CD4-positive, CD25-positive, alpha-beta regulatory T cell (primary cell): Measurements from ENCODE around the gene CPPED1. TPM values are rescaled to one million over a fixed set of nuclear protein-coding genes. Genes with fewer than 3 reads are reported as not detected.
"Not testable (repeated sequence)": the region's sequence is repeated elsewhere in the genome, so short reads cannot be mapped to it uniquely, and the experiment has no call there.

Source experiments
- ATAC-seq, 2 donors: fragments of 150-1000 bp; cut with Tn5 transposase; one replicate each; pipeline ENCODE4 v1.10.0; 2021; ENCODE audit warnings: low read depth in 2 of 2, moderate number of reproducible peaks in 2 of 2, moderate library complexity in 1 of 2
- DNase-seq, 3 donors: peaks; one replicate each; pipeline versions ENCODE4 v3.0.0 to v3.0.0-alpha.2; 2012 to 2022; ENCODE audit warnings: mixed read lengths in 1 of 3
- H3K27ac ChIP-seq: one replicate; pipeline ENCODE4 v1.7.0; 2013; ENCODE audit warnings: mild to moderate bottlenecking, low read length; ENCODE audit not compliant: insufficient read depth, poor library complexity, severe bottlenecking
- H3K27me3 ChIP-seq: one replicate; pipeline ENCODE4 v1.7.0; 2013; ENCODE audit warnings: low read length; ENCODE audit not compliant: control insufficient read depth, insufficient read depth
- H3K36me3 ChIP-seq: one replicate; pipeline ENCODE4 v1.7.0; 2013; ENCODE audit warnings: mild to moderate bottlenecking, low read length, moderate library complexity; ENCODE audit not compliant: control insufficient read depth, insufficient read depth
- H3K4me1 ChIP-seq: 2 replicates; pipeline ENCODE4 v1.7.0; 2013; ENCODE audit warnings: mild to moderate bottlenecking, low read length; ENCODE audit not compliant: insufficient read depth, control insufficient read depth, poor library complexity, severe bottlenecking
- H3K4me3 ChIP-seq: one replicate; pipeline ENCODE4 v1.7.0; 2013; ENCODE audit warnings: low read depth, mild to moderate bottlenecking, low read length, moderate library complexity
- H3K9me3 ChIP-seq, 2 experiments: 1 replicate in 1 of 2; 2 replicates in 1 of 2; pipeline ENCODE4 v1.7.0; 2013; ENCODE audit warnings: low read length in 2 of 2, mild to moderate bottlenecking in 1 of 2, moderate library complexity in 1 of 2; ENCODE audit not compliant: control insufficient read depth in 2 of 2
- H3K27ac Mint-ChIP-seq, 3 donors: one replicate each; pipeline ENCODE4 v1.8.0; 2020 to 2022; ENCODE audit warnings: mild to moderate bottlenecking in 3 of 3, mixed read lengths in 3 of 3, moderate library complexity in 2 of 3
- H3K27me3 Mint-ChIP-seq: one replicate; pipeline ENCODE4 v1.8.0; 2022; ENCODE audit warnings: mild to moderate bottlenecking, mixed read lengths
- H3K36me3 Mint-ChIP-seq: one replicate; pipeline ENCODE4 v1.8.0; 2020; ENCODE audit warnings: mixed read lengths
- H3K4me1 Mint-ChIP-seq, 4 donors: one replicate each; pipeline ENCODE4 v1.8.0; 2020 to 2022; ENCODE audit warnings: mixed read lengths in 4 of 4, mild to moderate bottlenecking in 1 of 4
- H3K4me3 Mint-ChIP-seq, 4 donors: one replicate each; pipeline ENCODE4 v1.8.0; 2020 to 2022; ENCODE audit warnings: mild to moderate bottlenecking in 4 of 4, mixed read lengths in 4 of 4, moderate library complexity in 3 of 4
- H3K9me3 Mint-ChIP-seq, 7 donors: one replicate each; pipeline ENCODE4 v1.8.0; 2020 to 2022; ENCODE audit warnings: mixed read lengths in 7 of 7, mild to moderate bottlenecking in 3 of 7, moderate library complexity in 2 of 7
- polyA plus RNA-seq, 4 donors: library from polyadenylated mRNA; unstranded; fragments of 300-500 nt; fragmentation: Illumina TruSeq; gene quantifications; one replicate each; pipeline ENCODE4 v1.2.3, GENCODE V29; 2021
- total RNA-seq: library from RNA; stranded (reverse); gene quantifications from one replicate; pipeline ENCODE4 v1.2.3, GENCODE V29; 2022

The CPPED1 gene
- total and polyA plus RNA-seq, 5 donors from 2014 or later = 8.3 to 18.2 (median 10.1) TPM

DNA sequence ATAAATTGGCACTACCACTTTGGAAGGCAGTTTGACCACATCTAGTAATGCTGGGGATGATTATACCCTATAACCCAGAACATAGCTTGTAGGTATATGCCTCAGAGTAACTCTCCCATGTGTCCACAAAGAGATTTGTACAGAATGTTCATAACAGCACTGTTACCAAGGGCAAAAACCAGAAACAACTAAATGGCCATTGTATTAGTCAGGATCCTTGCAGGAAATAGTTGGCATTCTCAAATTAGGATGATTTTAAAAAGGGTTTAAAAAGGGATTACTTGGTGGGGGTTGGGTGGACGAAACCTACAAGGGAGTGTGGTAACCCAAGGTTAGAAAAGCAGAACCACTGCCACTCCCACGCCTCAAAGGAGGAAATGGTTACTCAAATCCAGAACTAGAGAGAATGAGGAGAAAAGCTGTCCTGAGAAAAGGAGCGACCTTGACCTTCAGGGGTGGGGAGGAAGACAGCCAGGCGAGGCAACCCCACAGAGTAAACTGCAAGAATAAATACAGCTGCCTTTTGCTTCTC is 2.1 kb downstream of the CPPED1 start:
- Mint-ChIP-seq H3K9me3 (peaks cover 0 to 5% (median 1%) of the 10 kb centered on the region in 7 donors), H3K4me1 (peaks cover 14 to 34% (median 18%) of the 10 kb centered on the region in 4 donors), H3K27ac (peak overlapping the region in 1 of 3 donors; percentile 88), H3K36me3 (peaks cover 11% of the 10 kb centered on the region), H3K27me3 (peaks cover 2% of the 10 kb centered on the region), H3K4me3 (peak overlapping the region in 3 of 4 donors; percentile 26 to 73 (median 31))
- H3K9me3 ChIP-seq = no peaks in the 10 kb centered on the region
- no peak overlapping the region for H3K27ac ChIP-seq
- DNase-seq = peak in 1 of 3 donors; percentile 12
- no peaks in the 10 kb centered on the region for H3K36me3 ChIP-seq
- no peak overlapping the region for H3K4me3 ChIP-seq
- ATAC-seq = no peak
- peaks cover 8% of the 10 kb centered on the region for H3K4me1 ChIP-seq
- no peaks in the 10 kb centered on the region for H3K27me3 ChIP-seq

DNA sequence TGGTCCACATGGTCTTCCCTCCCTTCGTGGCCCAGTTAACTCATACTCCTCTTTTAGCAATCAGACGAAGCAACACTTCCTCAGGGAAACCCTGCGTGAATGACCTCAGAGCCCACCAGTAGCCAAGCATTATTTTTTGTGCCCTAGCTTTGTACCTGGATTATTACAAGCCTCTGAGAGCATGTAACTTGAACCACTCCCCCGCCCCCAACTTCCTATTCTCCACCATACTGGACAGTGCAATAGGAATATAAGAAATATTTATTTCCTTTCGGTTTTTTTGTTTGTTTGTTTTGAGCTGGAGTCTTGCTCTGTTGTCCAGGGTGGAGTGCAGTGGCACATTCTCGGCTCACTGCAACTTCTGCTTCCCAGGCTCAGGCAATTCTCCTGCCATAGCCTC is 2.9 kb downstream of the CPPED1 start:
- Mint-ChIP-seq H3K27ac (no peak overlapping the region), H3K36me3 (peaks cover 13% of the 10 kb centered on the region), H3K27me3 (no peaks in the 10 kb centered on the region), H3K4me1 (peaks cover 14 to 34% (median 18%) of the 10 kb centered on the region in 4 donors), H3K4me3 (peak overlapping the region in 2 of 4 donors; percentile 24 to 32), H3K9me3 (peaks cover 0 to 5% (median 1%) of the 10 kb centered on the region in 7 donors)
- no peak for DNase-seq
- no peaks in the 10 kb centered on the region for H3K27me3 ChIP-seq
- no peak for ATAC-seq
- H3K4me3 ChIP-seq = no peak overlapping the region
- H3K27ac ChIP-seq = no peak overlapping the region
- H3K4me1 ChIP-seq = peaks cover 8% of the 10 kb centered on the region
- no peaks in the 10 kb centered on the region for H3K36me3 ChIP-seq
- no peaks in the 10 kb centered on the region for H3K9me3 ChIP-seq

DNA sequence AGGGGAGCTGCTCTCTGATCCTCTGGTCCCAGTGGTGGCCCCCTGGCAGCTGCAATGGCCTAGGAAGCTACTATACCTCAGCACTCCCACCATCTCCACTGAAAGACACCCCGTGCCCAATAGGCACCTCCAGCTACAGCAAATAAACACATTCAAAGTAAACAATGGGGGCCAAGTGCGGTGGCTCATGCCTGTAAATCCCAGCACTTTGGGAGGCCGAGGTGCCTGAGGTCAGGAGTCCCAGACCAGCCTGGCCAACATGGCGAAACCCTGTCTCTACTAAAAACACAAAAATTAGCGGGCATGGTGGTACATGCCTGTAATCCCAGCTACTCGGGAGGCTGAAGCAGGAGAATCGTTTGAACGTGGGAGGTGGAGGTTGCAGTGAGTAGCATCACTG is 3.7 kb downstream of the CPPED1 start:
- not testable (repeated sequence) for H3K9me3 Mint-ChIP-seq, H3K9me3 ChIP-seq, H3K27ac Mint-ChIP-seq, H3K27me3 Mint-ChIP-seq, H3K27ac ChIP-seq, H3K4me3 ChIP-seq, ATAC-seq, H3K36me3 ChIP-seq, H3K4me1 ChIP-seq, DNase-seq, H3K27me3 ChIP-seq
- H3K4me1 Mint-ChIP-seq = peaks cover 14 to 33% (median 18%) of the 10 kb centered on the region in 4 donors
- H3K36me3 Mint-ChIP-seq = peaks cover 13% of the 10 kb centered on the region
- peak overlapping the region in 1 of 4 donors; percentile 64 for H3K4me3 Mint-ChIP-seq

DNA sequence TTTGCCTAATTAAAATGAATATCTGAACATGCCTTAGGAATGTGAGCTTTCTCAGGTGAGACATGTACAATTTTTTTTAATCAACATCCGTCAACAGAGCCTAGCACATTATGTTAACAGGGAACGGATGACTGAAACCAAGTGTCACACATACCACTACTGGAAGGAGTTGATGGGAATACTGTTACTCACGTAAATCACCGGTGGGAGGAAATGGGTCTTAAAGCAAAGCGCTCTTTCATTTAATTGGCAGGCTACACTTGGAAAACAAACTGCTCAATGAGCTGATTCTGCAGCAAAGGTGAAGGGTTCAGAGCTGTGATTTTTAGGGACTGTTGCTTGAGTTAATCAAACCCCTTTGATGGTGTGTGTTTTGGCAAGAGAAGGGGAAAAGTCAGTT is 4.8 kb downstream of the CPPED1 start:
- H3K4me1 ChIP-seq = peaks cover 8% of the 10 kb centered on the region
- Mint-ChIP-seq H3K4me3 (peak overlapping the region in 1 of 4 donors; percentile 49), H3K4me1 (peaks cover 9 to 24% (median 17%) of the 10 kb centered on the region in 4 donors), H3K27ac (no peak overlapping the region), H3K9me3 (peaks cover 0 to 5% (median 1%) of the 10 kb centered on the region in 7 donors), H3K27me3 (no peaks in the 10 kb centered on the region), H3K36me3 (peaks cover 13% of the 10 kb centered on the region)
- no peaks in the 10 kb centered on the region for H3K27me3 ChIP-seq
- no peaks in the 10 kb centered on the region for H3K9me3 ChIP-seq
- H3K36me3 ChIP-seq = no peaks in the 10 kb centered on the region
- H3K27ac ChIP-seq = no peak overlapping the region
- H3K4me3 ChIP-seq = no peak overlapping the region
- DNase-seq (no peak), ATAC-seq (no peak)

DNA sequence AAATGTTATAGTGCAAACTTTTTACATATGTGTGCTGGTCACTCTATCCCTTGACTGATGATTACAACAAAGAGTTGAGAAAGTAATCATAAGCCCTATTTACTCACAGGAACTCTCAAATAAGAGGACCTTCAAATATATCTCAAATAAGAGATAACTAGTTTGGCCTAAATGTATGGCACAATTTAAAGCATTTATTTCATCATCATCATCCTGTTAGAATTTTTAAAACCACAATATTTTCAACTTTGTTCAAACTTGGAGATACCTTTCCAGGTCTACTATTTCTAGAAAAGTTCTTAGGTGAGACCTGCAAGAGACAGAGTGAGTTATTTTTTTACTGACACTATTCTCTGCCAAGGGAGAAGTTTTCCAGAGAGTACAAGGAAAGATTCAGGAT is 5.5 kb downstream of the CPPED1 start:
- H3K4me1 ChIP-seq = peaks cover 6% of the 10 kb centered on the region
- Mint-ChIP-seq H3K27me3 (no peaks in the 10 kb centered on the region), H3K4me3 (peak overlapping the region in 1 of 4 donors; percentile 32), H3K4me1 (peaks cover 3 to 19% (median 13%) of the 10 kb centered on the region in 4 donors), H3K27ac (no peak overlapping the region), H3K9me3 (peaks cover 0 to 5% (median 1%) of the 10 kb centered on the region in 7 donors), H3K36me3 (peaks cover 13% of the 10 kb centered on the region)
- H3K36me3 ChIP-seq = no peaks in the 10 kb centered on the region
- ATAC-seq (no peak), DNase-seq (no peak)
- no peaks in the 10 kb centered on the region for H3K9me3 ChIP-seq
- no peak overlapping the region for H3K27ac ChIP-seq
- H3K4me3 ChIP-seq = no peak overlapping the region
- H3K27me3 ChIP-seq = no peaks in the 10 kb centered on the region

DNA sequence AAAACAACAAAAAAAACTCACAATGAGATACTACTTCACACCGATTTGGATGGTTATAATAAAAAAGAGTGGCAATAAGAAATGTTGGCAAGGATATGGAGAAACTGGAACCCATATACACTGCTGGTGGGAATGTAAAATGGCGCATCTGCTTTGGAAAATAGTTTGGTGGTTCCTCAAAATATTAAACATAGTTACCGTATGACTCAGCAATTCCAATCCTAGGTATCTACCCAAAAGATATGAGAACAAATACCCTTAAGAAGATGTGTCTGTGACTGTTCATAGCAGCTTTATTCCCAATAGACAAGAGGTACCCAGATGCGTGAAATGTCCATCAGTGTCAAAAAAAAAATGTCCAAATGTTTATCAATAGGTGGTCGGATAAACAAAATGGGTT is 7.2 kb downstream of the CPPED1 start:
- no peak overlapping the region for H3K4me3 Mint-ChIP-seq
- Histone ChIP-seq H3K4me1 (no peaks in the 10 kb centered on the region), H3K36me3 (no peaks in the 10 kb centered on the region), H3K27ac (no peak overlapping the region), H3K9me3 (no peaks in the 10 kb centered on the region), H3K27me3 (no peaks in the 10 kb centered on the region), H3K4me3 (no peak overlapping the region)
- H3K9me3 Mint-ChIP-seq = peaks cover 0 to 6% (median 0%) of the 10 kb centered on the region in 7 donors
- peaks cover 0 to 4% (median 2%) of the 10 kb centered on the region in 4 donors for H3K4me1 Mint-ChIP-seq
- no peaks in the 10 kb centered on the region for H3K27me3 Mint-ChIP-seq
- no peak overlapping the region for H3K27ac Mint-ChIP-seq
- H3K36me3 Mint-ChIP-seq = peaks cover 17% of the 10 kb centered on the region
- ATAC-seq (no peak), DNase-seq (no peak)

DNA sequence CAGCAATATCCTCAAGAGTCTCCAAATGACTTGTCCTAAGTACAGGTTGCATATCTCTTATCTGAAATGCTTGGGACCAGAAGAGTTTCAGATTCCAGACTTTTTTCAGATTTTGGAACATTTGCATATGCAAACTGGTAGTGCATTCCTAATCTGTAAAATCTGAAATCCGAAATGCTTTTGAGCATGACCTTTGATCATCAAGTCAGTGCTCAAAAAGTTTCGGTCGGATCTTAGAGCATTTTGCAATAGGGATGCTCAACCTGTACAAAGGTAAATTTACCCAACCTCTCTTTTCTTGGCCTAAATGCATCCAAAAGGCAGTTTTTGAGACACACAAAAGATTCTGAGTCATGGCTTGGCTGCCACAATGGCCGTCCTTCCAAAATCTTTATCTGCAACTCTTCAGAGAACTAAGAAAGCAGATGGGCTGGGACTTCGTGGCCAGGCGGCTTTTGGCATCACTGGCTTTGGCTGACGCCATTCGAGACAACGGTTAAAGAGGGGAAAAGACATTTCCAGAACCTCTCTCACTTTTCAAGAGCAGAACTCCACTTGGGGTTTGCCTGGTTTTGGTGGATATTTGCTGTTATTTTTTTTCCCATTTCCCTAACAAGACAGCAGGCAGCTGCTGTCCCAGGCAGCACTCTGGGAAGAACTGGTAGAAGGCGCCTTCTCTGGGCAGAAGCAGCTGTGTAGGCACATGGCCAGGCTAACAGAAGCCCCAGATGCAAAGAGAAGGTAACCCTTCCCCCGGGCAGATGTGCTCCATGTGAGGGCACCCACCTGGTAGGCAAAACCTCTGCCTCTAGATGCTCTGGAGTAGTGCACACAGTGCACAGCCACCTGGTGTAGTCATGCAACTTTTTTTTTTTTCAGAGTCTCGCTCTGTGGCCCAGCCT is 8.9 kb downstream of the CPPED1 start:
- ATAC-seq = no peak
- H3K36me3 ChIP-seq = no peaks in the 10 kb centered on the region
- no peaks in the 10 kb centered on the region for H3K4me1 ChIP-seq
- H3K27me3 ChIP-seq = no peaks in the 10 kb centered on the region
- Mint-ChIP-seq H3K4me1 (peaks cover 0 to 2% (median 0%) of the 10 kb centered on the region in 4 donors), H3K4me3 (no peak overlapping the region), H3K27ac (no peak overlapping the region), H3K27me3 (no peaks in the 10 kb centered on the region), H3K36me3 (peaks cover 22% of the 10 kb centered on the region), H3K9me3 (peaks cover 0 to 5% (median 0%) of the 10 kb centered on the region in 7 donors)
- no peak overlapping the region for H3K4me3 ChIP-seq
- no peak for DNase-seq
- H3K27ac ChIP-seq = no peak overlapping the region
- H3K9me3 ChIP-seq = no peaks in the 10 kb centered on the region
